ENCODE data around the gene TAF1B.

TAF1B gene

DNA sequence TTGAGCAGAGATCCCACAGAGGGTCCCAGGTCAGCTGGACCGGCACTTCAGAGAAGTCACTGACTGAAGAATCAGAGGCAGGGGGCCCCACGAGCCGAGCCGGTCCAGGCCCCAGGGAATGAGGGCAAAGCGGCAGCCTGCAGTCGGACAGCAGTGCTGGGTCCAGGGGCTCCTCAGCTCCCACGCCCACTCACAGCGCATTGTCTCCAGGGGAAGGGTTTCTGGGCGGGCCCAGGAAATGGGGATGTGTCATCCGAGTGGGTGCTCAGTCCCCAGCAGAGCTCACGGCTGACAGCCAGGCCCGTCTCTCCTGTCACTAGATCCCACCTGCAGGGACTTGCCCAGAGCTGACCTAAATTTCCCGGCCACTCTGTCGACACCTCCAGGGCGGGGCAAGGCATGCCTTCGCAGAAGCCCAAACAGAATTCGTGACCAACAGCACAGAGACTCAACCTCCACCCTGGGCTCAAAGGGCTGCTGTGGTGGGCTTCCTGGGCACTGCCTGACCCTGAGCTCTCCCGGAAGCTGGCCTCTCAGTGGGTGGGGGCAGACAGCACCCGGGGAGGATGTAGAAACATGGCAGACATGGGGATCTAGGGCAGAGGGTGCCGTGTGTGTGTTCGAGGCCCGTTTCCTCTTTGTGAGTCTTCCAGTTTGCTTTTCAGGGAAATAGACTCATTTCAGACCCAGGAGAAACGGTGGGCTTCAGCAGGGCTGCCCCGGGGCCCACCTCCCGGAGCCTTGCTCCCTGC, 42.1 kb upstream of the TAF1B start:
- Histone ChIP-seq H2AFZ (ENCODE audit: low read depth, low read length, severe bottlenecking) (no peak overlapping the region), H3K36me3 (ENCODE audit: low read length) (no peaks in the 10 kb centered on the region), H3K79me2 (ENCODE audit: insufficient read depth, low read length) (no peaks in the 10 kb centered on the region), H3K27ac (ENCODE audit: low read depth, low read length) (no peak overlapping the region), H3K4me3 (ENCODE audit: insufficient read depth, low read length, poor library complexity, severe bottlenecking) (no peak overlapping the region), H3K4me2 (ENCODE audit: low read depth, low read length, poor library complexity, severe bottlenecking) (no peak overlapping the region), H4K20me1 (ENCODE audit: low read depth, low read length) (no peaks in the 10 kb centered on the region), H3K9ac (ENCODE audit: low read length) (no peak overlapping the region), H3F3A (ENCODE audit: insufficient read depth) (no peaks in the 10 kb centered on the region), H3K27me3 (ENCODE audit: low read length) (no peaks in the 10 kb centered on the region), H3K9me3 (ENCODE audit: insufficient read depth, low read length) (no peaks in the 10 kb centered on the region), H3K9me2 (replicated peaks; ENCODE audit: insufficient read depth, low read length) (no peaks in the 10 kb centered on the region)
- TF ChIP-seq, protein P1, sequence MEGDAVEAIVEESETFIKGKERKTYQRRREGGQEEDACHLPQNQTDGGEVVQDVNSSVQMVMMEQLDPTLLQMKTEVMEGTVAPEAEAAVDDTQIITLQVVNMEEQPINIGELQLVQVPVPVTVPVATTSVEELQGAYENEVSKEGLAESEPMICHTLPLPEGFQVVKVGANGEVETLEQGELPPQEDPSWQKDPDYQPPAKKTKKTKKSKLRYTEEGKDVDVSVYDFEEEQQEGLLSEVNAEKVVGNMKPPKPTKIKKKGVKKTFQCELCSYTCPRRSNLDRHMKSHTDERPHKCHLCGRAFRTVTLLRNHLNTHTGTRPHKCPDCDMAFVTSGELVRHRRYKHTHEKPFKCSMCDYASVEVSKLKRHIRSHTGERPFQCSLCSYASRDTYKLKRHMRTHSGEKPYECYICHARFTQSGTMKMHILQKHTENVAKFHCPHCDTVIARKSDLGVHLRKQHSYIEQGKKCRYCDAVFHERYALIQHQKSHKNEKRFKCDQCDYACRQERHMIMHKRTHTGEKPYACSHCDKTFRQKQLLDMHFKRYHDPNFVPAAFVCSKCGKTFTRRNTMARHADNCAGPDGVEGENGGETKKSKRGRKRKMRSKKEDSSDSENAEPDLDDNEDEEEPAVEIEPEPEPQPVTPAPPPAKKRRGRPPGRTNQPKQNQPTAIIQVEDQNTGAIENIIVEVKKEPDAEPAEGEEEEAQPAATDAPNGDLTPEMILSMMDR (IDR thresholded peaks at IDR 0.05; ENCODE audit: insufficient read depth, low read length, poor library complexity, severe bottlenecking): no peak

DNA sequence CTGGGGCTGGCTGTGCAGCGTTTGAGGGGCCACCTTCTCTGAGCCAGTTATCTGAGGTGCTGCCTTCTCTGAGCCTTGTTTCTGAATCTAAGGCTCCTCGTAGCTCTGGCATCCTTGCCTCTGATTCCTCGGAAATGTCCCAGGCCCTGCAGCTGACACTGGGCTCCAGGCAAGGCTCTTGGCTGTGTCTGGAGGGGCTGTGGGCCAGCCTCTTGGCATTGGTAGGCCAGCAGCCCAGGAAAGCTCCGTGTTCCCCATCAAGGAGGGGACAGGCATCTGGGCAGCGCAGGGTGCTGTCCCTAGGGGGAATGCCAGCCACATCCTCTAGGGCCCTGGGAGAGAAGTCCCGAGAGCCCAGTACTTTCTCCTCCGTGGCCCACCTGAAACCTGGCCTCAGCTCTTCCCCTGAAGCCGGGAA, 40.7 kb upstream of the TAF1B start:
- Histone ChIP-seq H3K9ac (ENCODE audit: low read length) (no peak overlapping the region), H3K4me3 (ENCODE audit: insufficient read depth, low read length, poor library complexity, severe bottlenecking) (no peak overlapping the region), H2AFZ (ENCODE audit: low read depth, low read length, severe bottlenecking) (no peak overlapping the region), H3K4me2 (ENCODE audit: low read depth, low read length, poor library complexity, severe bottlenecking) (no peak overlapping the region), H3K36me3 (ENCODE audit: low read length) (no peaks in the 10 kb centered on the region), H3K79me2 (ENCODE audit: insufficient read depth, low read length) (no peaks in the 10 kb centered on the region), H3F3A (ENCODE audit: insufficient read depth) (no peaks in the 10 kb centered on the region), H3K27ac (ENCODE audit: low read depth, low read length) (no peak overlapping the region), H3K9me3 (ENCODE audit: insufficient read depth, low read length) (no peaks in the 10 kb centered on the region), H3K9me2 (replicated peaks; ENCODE audit: insufficient read depth, low read length) (no peaks in the 10 kb centered on the region), H4K20me1 (ENCODE audit: low read depth, low read length) (no peaks in the 10 kb centered on the region), H3K27me3 (ENCODE audit: low read length) (no peaks in the 10 kb centered on the region)
- TF ChIP-seq, protein P1 (IDR thresholded peaks at IDR 0.05; ENCODE audit: insufficient read depth, low read length, poor library complexity, severe bottlenecking): no peak
- TF ChIP-seq EZH2phosphoT487 (conservative IDR thresholded peaks at IDR 0.05; ENCODE audit: low read length): no peak

GRCh38 chr2:9803023-9803805, 40.1 kb upstream of the TAF1B start:
- no peak overlapping the region for H3K27ac ChIP-seq (ENCODE audit: low read depth, low read length)
- no peak overlapping the region for H3K4me3 ChIP-seq (ENCODE audit: insufficient read depth, low read length, poor library complexity, severe bottlenecking)
- H3F3A ChIP-seq (ENCODE audit: insufficient read depth): no peaks in the 10 kb centered on the region
- no peaks in the 10 kb centered on the region for H4K20me1 ChIP-seq (ENCODE audit: low read depth, low read length)
- no peak for TF ChIP-seq EZH2phosphoT487 (conservative IDR thresholded peaks at IDR 0.05; ENCODE audit: low read length)
- TF ChIP-seq, protein P1 (IDR thresholded peaks at IDR 0.05; ENCODE audit: insufficient read depth, low read length, poor library complexity, severe bottlenecking): no peak
- H2AFZ ChIP-seq (ENCODE audit: low read depth, low read length, severe bottlenecking): no peak overlapping the region
- H3K36me3 ChIP-seq (ENCODE audit: low read length): no peaks in the 10 kb centered on the region
- no peaks in the 10 kb centered on the region for H3K9me2 ChIP-seq (replicated peaks; ENCODE audit: insufficient read depth, low read length)
- H3K9me3 ChIP-seq (ENCODE audit: insufficient read depth, low read length): no peaks in the 10 kb centered on the region
- H3K79me2 ChIP-seq (ENCODE audit: insufficient read depth, low read length): no peaks in the 10 kb centered on the region
- no peak overlapping the region for H3K9ac ChIP-seq (ENCODE audit: low read length)
- H3K4me2 ChIP-seq (ENCODE audit: low read depth, low read length, poor library complexity, severe bottlenecking): no peak overlapping the region
- H3K27me3 ChIP-seq (ENCODE audit: low read length): no peaks in the 10 kb centered on the region

Data from SU-DHL-6 (cell line).